ENCODE measurements around the gene ELOVL3.

DNA sequence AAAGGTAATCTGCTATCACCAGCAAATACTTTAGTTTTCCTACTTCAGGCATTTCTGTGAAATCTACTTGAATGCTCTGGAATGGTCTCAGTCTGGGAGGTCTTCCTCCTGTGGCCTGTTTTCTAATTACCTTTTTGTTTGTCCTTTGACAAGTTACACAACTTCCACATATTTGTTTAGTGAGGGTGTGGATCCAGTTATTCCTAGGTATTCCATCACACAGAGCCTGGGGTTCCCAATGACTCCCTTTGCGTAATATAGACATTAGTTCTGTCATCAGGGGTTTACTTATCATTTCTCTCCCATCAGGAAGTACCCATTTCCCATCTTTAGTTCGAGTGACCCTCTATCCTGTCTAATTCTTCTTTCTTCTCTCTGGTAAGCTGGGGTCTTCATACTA, 28.1 kb upstream of the ELOVL3 start:
- TF ChIP-seq, protein P1, sequence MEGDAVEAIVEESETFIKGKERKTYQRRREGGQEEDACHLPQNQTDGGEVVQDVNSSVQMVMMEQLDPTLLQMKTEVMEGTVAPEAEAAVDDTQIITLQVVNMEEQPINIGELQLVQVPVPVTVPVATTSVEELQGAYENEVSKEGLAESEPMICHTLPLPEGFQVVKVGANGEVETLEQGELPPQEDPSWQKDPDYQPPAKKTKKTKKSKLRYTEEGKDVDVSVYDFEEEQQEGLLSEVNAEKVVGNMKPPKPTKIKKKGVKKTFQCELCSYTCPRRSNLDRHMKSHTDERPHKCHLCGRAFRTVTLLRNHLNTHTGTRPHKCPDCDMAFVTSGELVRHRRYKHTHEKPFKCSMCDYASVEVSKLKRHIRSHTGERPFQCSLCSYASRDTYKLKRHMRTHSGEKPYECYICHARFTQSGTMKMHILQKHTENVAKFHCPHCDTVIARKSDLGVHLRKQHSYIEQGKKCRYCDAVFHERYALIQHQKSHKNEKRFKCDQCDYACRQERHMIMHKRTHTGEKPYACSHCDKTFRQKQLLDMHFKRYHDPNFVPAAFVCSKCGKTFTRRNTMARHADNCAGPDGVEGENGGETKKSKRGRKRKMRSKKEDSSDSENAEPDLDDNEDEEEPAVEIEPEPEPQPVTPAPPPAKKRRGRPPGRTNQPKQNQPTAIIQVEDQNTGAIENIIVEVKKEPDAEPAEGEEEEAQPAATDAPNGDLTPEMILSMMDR (IDR thresholded peaks at IDR 0.05; ENCODE audit: borderline replicate concordance, extremely low read depth, low read length, poor library complexity, severe bottlenecking): no peak
- TF ChIP-seq EZH2 (IDR thresholded peaks at IDR 0.05; ENCODE audit: borderline replicate concordance, low read depth, low read length, severe bottlenecking): no peak
